ENCODE data around the gene SESN2.

SESN2 gene

DNA sequence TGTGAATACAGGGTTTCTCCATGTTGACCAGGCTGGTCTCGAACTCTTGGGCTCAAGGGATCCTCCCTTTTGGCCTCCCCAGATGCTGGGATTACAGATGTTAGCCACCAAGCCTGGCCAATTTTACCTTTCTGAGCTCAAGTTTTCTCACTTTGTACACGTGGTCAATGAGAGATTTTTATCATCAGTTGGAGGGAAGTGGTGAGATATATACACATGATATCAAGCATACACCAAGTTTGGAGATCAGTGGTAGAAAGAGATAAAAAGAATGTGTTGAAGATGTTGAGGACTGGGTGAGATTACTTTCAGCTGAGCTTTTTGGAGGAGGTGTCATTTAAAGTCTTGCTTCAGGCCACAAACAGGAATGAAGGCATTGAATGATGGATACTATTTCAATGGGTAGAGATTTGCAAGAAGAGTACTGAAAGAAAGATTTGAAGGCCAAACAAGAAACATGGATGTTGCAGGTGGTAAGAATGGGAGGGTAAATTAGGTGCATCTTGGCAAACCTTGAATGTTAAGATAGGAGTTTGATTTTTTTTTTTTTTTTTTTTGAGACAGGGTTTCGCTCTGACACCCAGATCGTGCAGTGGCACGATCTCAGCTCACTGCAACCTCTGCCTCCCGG lies 3.0 kb upstream of the SESN2 start:
- DNase-seq: no peak

DNA sequence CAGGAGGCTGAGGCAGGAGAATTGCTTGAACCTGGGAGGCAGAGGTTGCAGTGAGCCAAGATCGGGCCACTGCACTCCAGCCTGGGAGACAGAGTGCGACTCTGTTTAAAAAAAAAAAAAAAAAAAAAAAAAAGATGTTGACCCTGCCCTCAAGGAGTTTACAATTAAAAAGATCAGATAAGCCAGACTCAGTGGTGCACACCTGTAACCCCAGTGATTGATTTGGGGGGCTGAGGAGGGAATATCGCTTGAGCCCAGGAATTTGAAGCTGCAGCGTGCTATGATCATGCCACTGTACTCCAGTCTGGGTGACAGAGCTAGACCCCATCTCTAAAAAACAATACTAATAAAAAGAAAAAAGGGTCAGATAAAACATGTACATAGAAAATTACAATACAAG lies 1.6 kb upstream of the SESN2 start:
- DNase-seq: no peak

DNA sequence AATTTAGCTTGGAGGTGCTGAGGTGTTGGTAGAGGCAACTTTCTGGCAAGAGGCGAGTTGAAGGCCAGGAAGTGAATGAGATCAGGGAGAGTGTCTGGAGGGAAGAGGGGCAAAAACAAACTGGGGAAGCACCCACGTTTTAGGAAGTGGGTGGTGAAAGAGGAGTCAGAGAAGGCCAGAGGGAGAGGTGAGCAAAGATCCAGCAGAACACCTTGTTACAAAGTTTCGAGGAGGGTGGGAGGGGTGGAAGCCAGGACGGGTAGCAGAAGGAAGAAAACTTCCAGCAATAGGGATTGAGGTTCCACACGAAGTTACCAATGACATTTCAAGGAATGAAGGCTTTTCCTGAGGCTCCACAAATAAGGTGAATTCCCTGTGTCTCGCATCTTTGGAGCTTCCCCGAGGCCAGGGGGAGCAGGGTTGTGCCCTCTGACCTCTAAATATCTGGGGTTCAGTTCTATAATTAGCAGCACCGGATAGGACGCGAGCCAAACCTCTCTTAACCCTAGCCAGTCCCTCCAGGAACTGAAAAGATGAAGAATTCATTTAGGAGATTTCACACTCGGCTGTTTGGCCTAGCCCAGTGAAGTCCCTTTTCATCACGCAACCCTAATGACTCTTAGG lies 578 bp upstream of the SESN2 start:
- no peak for DNase-seq

GRCh38 chr1:28259934-28260802 lies 850 bp downstream of the SESN2 start:
- DNase-seq: no peak

DNA sequence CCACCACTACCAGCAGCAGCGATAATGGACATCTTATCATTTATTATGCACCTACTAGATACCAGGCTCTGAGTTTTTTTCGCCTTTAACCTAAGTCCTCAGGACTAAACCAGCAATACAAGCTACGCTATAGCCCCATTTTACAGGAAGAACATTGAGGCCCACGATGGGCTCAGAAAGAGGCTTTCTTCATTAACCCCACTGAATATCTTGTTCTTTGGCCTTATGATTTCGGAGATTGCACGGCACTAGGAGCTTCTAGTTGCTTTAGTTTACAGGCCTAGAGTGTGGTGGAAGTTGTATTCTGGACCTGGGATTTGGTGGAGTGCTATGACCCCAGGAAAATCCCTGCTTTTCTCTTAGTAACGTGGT lies 1.5 kb downstream of the SESN2 start:
- no peak for DNase-seq

- no peak for DNase-seq
Observed at GRCh38 chr1:28264897-28265296, 5.6 kb downstream of the SESN2 start.

GRCh38 chr1:28265577-28265976 lies 6.3 kb downstream of the SESN2 start:
- DNase-seq: no peak

DNA sequence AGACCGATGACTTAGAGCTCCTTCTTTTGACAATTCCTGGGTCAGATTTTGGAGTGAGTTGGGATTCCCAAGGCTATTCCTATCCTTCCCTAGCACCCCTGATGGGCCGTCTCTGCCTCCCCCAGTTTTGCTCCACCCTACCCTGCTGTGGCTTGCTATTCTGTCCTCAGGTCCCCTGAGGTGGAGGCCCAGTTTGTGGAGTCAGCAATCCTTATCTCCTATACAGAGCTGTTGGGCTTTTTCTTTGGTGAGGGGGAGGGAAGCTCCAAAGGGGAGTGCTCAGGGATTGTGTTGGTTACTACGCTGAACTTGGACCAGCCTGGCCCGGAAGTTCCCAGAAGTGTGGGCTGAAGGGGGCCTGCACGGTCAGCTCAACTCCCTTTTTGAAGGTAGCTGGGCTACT lies 7.6 kb downstream of the SESN2 start:
- no peak for DNase-seq

- DNase-seq: no peak
Observed at GRCh38 chr1:28267633-28268032, 8.3 kb downstream of the SESN2 start.

- no peak for DNase-seq
Observed at GRCh38 chr1:28269529-28269928, 10.2 kb downstream of the SESN2 start.

GRCh38 chr1:28272215-28272852 lies 13.0 kb downstream of the SESN2 start:
- no peak for DNase-seq

DNA sequence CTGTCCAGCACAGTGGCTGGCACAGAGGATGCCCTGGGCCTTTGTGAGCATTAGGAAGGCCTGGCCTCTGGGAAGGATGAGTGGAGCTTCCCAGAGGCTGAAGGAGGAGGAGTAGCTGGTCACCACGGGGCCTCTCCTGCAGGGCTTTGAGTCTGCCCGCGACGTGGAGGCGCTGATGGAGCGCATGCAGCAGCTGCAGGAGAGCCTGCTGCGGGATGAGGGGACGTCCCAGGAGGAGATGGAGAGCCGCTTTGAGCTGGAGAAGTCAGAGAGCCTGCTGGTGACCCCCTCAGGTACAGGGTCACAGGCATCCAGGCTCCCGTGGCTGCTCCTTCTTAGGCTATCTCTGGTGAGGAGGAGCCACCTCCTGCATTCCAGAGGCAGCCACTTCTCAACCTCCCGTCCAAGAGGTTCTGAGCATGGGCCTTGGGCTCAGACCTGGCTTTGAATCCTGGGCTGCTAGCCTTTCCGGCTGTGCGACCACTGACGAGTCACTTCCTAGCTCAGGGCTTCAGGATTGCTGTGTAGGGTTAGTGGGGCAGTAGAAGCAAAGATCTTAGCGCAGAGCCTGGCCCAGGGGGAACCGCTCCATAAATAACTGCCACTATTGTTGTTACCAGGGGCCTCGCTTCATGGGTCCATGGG lies 14.0 kb downstream of the SESN2 start:
- DNase-seq: no peak

- no peak for DNase-seq
Observed at GRCh38 chr1:28278763-28279162, 19.4 kb downstream of the SESN2 start.

- no peak for DNase-seq
Observed at GRCh38 chr1:28279721-28280120, 20.4 kb downstream of the SESN2 start.

- DNase-seq: no peak
Observed at GRCh38 chr1:28280501-28280900, 21.2 kb downstream of the SESN2 start.

DNA sequence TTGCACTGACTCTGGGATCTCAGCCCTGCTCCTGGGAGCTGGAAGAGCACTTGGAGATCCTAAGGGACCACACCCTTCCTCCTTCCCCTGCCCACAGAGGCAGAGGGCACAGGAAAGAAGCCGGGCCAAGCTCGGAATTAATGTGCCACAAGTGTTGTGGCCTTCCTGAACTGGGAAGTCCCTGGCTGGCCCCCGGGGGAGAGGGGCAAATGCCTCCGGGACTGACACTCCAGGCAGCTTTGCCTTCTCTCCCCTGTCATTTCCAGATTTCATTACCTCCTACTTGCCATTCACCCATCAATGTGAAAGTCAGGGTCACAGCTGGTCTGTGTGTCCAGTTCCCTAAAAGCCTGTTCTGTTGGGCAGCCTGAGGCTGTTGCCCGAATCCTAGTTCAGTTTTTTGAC lies 21.7 kb downstream of the SESN2 start:
- no peak for DNase-seq

DNA sequence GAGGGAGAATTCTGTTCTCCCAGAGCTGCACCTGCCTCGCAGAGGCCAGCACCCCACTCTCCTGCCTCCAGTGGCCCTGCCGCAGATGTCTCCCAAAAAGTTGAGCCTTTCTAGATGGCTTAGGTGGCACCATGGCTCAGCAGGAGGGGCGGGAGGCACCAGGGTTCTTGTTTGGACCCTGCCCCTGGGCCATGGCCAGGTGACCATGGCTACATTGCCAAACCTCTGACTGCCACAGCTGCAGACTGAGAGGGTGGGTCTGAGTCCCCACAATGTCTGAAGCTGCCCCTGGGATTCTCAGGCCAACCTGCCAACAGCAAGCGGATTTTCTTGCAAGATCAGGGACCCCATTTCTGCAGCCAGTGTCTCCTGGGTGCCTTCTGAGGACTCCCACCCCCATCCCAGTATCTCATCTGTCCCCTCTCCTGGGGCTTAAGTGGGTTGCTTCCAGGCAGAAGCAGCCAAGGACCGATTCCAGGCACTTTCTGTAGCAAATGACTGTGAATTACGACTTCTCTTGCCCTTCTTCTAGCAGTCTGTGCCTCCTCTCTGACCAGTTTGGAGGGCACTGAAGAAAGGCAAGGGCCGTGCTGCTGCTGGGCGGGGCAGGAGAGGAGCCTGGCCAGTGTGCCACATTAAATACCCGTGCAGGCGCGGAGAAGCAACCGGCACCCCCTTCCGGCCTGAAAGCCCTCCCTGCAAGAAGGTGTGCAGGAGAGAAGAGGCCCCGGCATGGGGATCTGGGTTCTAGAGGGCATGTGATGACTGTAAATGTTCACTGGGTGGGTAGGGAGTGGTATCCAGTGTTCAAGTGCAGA lies 22.5 kb downstream of the SESN2 start:
- DNase-seq: no peak

- no peak for DNase-seq
Observed at GRCh38 chr1:28282426-28283407, 23.4 kb downstream of the SESN2 start.

GRCh38 chr1:28286111-28286510 lies 26.8 kb downstream of the SESN2 start:
- DNase-seq: no peak

GRCh38 chr1:28288487-28288886 lies 29.2 kb downstream of the SESN2 start:
- DNase-seq: no peak

DNA sequence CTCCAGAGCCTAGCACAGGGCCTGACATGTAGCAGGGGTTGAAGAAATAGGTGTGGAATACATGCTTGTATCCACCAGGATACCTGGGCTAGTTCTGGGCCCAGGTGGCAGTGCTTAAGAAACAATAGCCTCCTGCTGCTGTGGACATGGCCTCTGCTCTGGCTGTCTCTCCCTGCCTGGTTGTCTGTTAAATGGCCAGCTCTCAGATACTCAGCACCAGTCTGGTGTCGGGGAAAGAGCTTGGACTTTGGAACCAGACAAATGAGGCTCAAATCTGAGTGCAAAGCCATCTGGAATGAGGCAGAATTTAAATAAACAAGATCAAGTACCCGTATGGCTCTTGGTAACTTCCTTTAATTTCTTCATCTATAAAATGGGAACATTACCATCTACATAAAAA lies 31.5 kb downstream of the SESN2 start:
- no peak for DNase-seq

All from NCI-H1436 treated with DMSO at 0.1 percent for 48 hours (cell line).